Epithelial cell of proximal tubule (primary cell): Measurements from ENCODE around the gene KLF13. TPM values are rescaled to one million over a fixed set of nuclear protein-coding genes. Genes with fewer than 3 reads are reported as not detected.

Experiments used
- DNase-seq: peaks from one replicate; pipeline ENCODE4 v3.0.0-alpha.2; 2011; ENCODE audit warnings: low read depth
- H3K4me3 ChIP-seq: 2 replicates; pipeline ENCODE4 v1.5.1; 2011; ENCODE audit warnings: low read depth, mild to moderate bottlenecking, low read length
- total RNA-seq: library from RNA; depleted of rRNA; stranded (reverse); fragments of >200 nt; gene quantifications from 2 replicates; pipeline ENCODE4 v1.2.3, GENCODE V29; 2015
- TF ChIP-seq, protein P1 (sequence below): conservative IDR thresholded peaks from 2 replicates; pipeline ENCODE4 v1.5.1; 2012; ENCODE audit warnings: low read depth, mild to moderate bottlenecking, low read length

Gene KLF13
- total RNA-seq, 1 donor from 2014 or later: 66.2 TPM

DNA sequence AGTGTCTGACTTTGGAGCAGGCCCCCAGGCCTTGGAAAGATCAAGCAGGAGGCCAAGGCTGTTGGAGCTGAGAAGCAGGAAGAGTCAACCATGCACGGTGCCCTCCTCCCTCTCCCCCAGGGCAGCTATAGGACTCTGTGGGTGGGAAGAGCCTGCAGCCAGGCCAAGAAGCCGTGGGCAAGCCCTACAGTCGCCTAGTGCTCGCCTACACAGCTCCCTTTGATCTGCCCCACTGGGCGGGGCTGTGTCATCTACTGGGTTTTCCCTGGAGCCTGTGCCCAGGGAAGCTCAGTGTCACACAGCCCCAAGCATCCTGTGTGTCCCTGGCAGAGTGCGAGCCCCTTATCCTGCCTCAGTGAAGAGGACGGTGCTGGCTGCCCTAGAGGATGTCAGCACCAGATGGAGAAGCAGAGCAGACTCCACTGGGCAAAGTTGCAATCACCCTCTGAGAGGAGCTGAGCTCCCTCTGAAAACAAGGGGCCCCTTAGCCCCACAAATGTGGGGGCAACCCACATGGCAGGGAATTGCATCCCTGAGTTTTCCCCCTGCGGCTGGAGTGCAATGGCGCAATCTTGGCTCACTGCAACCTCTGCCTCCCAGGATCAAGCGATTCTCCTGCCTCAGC lies 72.2 kb downstream of the KLF13 start:
- no peak for DNase-seq
- no peak overlapping the region for H3K4me3 ChIP-seq
- TF ChIP-seq, protein P1, sequence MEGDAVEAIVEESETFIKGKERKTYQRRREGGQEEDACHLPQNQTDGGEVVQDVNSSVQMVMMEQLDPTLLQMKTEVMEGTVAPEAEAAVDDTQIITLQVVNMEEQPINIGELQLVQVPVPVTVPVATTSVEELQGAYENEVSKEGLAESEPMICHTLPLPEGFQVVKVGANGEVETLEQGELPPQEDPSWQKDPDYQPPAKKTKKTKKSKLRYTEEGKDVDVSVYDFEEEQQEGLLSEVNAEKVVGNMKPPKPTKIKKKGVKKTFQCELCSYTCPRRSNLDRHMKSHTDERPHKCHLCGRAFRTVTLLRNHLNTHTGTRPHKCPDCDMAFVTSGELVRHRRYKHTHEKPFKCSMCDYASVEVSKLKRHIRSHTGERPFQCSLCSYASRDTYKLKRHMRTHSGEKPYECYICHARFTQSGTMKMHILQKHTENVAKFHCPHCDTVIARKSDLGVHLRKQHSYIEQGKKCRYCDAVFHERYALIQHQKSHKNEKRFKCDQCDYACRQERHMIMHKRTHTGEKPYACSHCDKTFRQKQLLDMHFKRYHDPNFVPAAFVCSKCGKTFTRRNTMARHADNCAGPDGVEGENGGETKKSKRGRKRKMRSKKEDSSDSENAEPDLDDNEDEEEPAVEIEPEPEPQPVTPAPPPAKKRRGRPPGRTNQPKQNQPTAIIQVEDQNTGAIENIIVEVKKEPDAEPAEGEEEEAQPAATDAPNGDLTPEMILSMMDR: no peak

DNA sequence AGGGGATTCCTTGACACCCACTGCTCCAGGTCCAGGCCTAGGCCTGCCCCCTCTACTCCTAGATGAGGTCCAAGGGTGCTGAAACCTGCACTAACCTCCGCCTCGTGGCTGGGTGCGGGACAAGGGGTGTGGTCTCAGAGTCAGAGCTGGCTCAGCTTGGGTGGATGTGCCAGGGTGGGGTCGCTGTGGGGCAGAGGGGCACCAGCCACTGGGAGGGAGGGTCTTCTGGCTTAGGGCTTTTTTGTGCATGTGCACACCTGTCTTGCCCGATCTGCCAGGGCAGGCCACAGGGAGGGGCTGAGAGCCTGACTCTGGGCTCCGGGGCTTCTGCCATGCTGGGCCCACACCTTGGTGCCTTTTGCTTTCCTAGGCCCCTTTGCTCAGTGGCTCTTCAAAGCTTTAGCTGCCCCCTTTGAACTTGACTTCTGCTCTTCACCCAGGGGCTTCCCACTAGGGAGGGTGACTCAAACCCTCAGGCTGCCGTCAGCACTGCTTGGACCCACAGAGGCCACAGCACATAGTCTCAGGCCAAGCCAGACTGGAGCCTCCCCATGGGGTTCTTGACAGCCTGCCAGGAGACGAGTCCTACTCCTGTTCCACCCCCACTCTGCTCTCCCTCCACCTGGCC lies 73.0 kb downstream of the KLF13 start:
- no peak overlapping the region for H3K4me3 ChIP-seq
- TF ChIP-seq, protein P1: no peak
- DNase-seq: no peak

DNA sequence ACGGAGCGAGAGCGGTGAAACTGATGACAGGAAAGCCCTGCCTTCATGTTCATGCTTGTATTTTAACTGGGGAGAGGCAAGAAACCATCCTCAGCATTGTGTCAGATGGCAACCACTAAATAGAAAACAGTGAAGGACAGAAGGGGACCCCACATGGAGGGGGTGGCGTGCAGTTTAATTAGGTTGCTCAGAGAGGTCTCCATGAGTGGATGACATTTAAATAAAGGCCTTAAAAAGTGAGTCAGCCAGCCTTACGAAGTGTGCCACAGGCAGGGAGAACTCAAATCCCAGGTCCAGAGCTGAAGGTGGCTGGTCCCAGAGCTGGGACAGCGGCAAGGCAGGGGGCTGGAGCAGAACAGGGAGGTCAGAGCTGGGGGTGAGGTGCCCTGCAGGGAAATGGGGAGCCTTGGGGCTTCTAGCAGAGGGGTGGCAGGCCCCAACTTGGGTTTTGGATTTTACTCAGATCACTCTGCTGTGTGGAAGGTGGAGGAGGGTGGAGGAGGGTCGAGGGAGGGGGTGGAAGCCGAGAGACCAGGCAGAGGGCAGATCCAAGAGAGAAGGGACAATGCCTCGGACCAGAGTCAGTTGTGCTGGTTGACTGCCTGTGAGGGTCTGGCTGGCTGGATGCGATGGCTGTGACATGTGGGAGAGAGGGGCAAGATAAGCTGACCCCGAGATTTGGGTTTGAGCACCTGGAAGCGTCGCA lies 73.7 kb downstream of the KLF13 start:
- H3K4me3 ChIP-seq: no peak overlapping the region
- TF ChIP-seq, protein P1: no peak
- no peak for DNase-seq

DNA sequence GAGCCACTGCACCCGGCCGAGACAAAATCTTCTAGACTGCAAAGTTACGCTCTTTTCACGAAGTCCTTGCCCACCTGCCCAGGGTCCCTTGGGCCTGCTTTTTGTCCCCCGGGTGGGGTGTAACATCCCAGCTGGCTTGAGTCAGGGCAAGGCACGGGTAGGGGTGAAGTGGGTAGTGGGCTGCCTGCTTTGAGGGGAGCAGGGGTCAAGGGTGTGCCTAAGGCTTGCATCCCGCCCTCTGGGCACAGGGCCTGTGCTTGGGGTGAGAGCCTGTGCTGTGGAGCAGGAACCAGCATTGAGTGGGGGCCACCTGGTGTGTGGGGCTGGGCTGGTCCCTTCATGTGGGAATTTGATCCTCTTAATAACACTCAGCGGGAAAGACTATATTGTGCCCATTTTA lies 74.6 kb downstream of the KLF13 start:
- no peak overlapping the region for H3K4me3 ChIP-seq
- no peak for DNase-seq
- TF ChIP-seq, protein P1: no peak

DNA sequence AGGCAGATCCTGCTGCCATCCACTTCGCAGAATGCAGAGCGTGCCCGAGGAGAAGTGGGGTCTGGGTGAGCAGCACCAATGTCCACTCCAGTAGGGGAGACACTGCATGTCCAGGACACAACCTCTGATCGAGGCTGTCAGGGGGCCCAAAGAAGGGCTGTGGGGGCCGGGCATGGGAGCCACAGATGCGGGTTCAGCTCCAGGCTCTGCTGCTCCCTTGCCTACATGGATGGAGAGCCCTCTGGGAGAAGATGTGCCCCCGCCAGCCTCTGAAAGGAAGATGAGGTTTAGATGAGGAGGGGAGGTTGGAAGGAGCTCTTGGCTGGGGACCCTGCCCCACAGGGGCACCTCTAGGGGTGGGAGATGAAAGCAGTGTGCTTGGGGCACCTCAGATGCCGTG lies 75.4 kb downstream of the KLF13 start:
- TF ChIP-seq, protein P1: no peak
- DNase-seq: no peak
- H3K4me3 ChIP-seq: no peak overlapping the region

DNA sequence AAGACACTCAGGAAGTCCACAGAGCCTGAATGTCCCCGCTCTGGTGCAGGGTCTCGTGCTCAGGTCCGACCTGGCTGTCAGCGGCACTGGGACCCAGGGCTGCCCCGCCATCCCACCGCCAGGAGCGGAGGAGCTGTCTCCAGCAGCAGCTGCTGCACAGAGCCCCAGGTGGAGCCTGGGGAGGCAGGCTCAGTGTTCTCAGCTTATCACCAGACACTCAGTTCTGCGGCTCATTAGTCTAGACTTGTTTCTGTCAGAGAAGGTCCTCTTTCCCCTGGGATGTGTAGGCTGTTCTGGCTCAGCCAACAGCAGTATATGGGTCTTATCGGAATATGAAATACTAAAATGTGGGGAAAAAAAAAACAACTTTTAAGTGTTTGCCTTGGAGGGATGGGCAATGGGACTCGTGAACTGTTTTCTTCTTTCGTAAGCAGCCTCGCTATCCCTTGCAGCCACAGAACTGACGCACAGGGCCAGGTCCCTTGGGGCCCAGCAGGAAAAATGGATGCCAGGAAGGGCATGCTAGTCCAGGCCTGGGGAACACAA lies 75.9 kb downstream of the KLF13 start:
- H3K4me3 ChIP-seq: no peak overlapping the region
- TF ChIP-seq, protein P1: no peak
- no peak for DNase-seq
